Lower leg skin (tissue), 3 donors: ENCODE results near the gene CWC27.

Experiments
- POLR2A ChIP-seq, 2 donors: fragments of 450-650 bp; IDR thresholded peaks; one replicate each; pipeline ENCODE4 v1.6.1; 2016 to 2017; ENCODE audit warnings: antibody characterized with exemption in 2 of 2, mild to moderate bottlenecking in 1 of 2, moderate library complexity in 1 of 2
- TF ChIP-seq, protein P1 (sequence below), 3 donors: fragments of 450-650 bp; IDR thresholded peaks; one replicate each; pipeline ENCODE4 v1.5.1; 2016; ENCODE audit warnings: antibody characterized with exemption in 3 of 3, mild to moderate bottlenecking in 3 of 3, moderate library complexity in 2 of 3

DNA sequence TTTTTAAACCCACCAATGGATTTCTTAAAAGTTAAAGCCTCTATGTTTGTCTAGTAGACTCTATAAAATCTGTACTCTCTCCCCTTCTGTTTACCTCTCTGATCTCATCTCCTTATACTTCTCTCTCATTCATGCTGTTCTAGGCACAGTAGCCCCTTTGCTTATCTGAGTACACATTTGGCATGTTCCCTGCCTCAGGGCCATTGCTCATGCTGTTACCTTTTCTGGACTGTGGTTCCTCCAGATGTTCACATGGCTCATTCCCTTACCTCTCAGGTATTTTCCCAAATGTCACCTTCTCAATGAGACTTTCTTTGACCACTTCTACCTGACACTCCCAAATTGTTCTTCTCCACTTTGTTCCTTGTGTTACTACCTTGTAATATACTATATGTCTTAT lies 176.1 kb downstream of the CWC27 start:
- no peak for TF ChIP-seq POLR2A (IDR thresholded peaks at IDR 0.05)
- TF ChIP-seq, protein P1, sequence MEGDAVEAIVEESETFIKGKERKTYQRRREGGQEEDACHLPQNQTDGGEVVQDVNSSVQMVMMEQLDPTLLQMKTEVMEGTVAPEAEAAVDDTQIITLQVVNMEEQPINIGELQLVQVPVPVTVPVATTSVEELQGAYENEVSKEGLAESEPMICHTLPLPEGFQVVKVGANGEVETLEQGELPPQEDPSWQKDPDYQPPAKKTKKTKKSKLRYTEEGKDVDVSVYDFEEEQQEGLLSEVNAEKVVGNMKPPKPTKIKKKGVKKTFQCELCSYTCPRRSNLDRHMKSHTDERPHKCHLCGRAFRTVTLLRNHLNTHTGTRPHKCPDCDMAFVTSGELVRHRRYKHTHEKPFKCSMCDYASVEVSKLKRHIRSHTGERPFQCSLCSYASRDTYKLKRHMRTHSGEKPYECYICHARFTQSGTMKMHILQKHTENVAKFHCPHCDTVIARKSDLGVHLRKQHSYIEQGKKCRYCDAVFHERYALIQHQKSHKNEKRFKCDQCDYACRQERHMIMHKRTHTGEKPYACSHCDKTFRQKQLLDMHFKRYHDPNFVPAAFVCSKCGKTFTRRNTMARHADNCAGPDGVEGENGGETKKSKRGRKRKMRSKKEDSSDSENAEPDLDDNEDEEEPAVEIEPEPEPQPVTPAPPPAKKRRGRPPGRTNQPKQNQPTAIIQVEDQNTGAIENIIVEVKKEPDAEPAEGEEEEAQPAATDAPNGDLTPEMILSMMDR (IDR thresholded peaks at IDR 0.05): no peak
